Endometrial microvascular endothelial cells (primary cell): ENCODE measurements around the gene INA. TPM values are rescaled to one million over a fixed set of nuclear protein-coding genes. Genes with fewer than 3 reads are reported as not detected.

ENCODE experiments used
- in situ Hi-C: cut with HindIII; loops from 2 replicates; pipeline ENCODE4 v1.10.0; 2017; ENCODE audit warnings: low sequenced_read_pairs, low pct_unique_long_range_greater_than_20kb; ENCODE audit errors: inconsistent ontology term
- total RNA-seq: library from RNA; depleted of rRNA; stranded (reverse); fragments of >200 nt; gene quantifications from one replicate; pipeline ENCODE4 v1.2.3, GENCODE V29; 2015; ENCODE audit errors: inconsistent ontology term

Gene INA
- total RNA-seq, 1 donor from 2014 or later, result 0.46 TPM

GRCh38 chr10:103262229-103262628 lies 14.7 kb upstream of the INA start:
- in situ Hi-C loops, result no loop called here

DNA sequence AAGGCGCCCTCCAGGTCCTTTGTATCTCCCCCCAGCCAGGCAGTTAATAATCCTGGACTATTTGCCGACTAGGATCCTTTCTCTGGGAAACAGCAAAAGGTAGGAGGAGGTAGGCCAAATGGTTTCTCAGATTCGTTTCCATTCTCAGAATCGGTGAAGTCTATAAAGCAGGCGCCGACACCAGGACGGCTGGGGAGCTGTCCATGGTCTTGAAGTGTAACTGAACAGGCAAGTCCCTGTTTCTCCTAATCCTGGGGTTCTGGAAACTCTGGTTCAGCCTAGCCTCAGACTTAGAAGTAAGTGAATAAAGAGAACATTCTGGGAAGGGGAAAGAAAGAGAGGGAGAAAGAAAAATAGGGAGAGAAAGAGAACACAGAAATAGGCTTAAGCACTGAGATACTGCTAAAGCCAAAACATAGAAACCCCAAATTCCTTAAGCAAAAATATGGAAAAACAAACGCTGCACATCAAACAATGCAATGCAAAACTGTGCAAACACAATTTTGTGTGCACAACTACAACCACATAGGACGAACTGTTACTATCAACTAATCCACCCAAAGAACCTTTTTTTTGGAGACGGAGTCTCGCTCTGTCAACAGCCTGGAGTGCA lies 11.1 kb upstream of the INA start:
- in situ Hi-C loops, result no loop called here

DNA sequence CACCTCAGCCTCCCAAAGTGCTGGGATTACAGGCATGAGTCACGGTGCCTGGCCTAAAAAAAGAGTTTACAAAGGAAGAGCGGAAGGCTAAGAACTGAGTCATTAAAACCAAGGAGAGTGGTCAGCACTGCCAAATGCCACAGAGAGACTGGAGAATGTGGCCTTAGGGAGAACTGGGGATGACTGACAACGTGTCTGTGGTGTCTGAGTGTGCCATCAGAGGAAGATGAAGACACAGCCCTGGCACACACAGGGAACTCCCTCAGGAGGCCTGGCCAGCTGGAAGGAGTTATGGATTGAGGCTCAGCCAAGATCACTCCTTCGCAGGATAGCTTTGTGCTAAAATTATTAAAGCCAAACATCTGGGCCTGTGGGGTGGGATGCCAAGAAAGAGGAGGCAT lies 3.9 kb upstream of the INA start:
- in situ Hi-C loops, result no loop called here

DNA sequence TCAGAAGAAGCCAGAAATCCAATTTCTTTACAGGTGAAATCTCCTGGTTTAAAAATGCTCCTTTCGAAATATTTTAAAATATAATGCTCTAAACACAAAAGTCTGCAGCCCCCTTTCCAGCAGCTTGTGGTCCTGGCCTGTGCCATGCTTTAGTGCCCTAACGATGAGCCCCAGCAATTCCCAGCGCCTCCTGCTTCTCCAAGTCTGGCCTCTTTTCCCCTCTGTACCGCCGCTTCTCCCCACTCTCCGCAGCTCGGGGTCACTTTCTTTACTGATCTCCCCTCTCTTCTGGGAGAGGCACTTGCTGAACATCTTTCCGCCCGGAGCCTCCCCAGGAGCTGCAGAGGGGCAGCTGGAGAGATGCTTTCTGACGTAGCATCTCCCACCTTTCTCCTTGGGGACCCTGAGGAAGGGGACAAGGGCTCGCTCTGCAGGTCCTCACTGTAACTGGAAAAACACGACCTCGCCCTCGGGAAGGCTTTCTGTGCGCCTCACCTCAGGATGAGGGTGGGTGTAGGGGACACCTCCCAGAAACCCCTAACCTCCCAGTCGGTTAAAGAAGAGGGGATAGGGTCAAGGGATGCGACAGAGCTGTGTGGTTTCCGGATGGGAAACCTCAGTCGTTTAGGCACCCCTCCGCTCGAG lies 565 bp upstream of the INA start:
- in situ Hi-C loops, result no loop called here

- in situ Hi-C loops, result no loop called here
Measured at GRCh38 chr10:103277713-103278536, 987 bp downstream of the INA start.

GRCh38 chr10:103278537-103278823 lies 1.5 kb downstream of the INA start:
- in situ Hi-C loops, result no loop called here

- in situ Hi-C loops, result no loop called here
Measured at GRCh38 chr10:103278862-103279298, 1.9 kb downstream of the INA start.

DNA sequence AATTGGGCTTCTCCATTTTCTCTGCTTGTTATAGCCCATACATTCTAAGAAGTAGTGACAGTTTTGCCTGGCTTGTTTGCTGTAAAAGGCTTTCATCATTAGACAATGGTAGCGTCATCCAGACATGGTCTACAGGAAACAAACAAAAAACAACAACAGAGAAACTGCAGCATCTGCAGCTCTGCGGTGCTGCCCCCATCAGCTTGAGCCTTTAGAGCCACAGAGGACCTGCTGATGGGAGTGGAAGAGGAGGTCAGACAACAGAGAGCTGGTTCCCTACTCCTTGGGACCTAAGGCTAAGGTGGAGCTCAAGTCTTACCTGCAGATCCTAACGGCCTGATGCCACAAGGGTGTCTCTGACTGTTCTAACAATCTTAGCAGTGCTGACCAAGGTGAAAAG lies 3.1 kb downstream of the INA start:
- in situ Hi-C loops, result no loop called here

DNA sequence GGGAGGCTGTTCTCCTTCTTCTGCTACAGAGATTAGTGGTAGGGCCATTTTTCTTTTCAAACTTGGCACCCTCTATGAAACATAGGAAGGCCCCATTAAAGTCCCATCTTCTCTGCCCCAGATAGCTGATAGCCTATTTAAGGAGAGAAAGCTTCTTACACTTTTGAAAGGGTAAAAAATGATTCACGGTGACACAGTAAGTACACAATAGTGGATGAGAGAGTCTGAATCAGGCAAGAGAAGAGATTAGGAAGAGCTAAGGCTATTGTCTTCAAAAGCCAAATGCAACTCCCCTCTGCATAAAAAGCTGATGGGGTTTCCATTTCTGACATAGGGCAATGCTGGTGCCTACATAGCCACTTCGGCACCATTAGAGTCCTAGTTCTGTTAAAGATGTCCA lies 3.6 kb downstream of the INA start:
- in situ Hi-C loops, result no loop called here

GRCh38 chr10:103281753-103282152 lies 4.8 kb downstream of the INA start:
- in situ Hi-C loops, result no loop called here

DNA sequence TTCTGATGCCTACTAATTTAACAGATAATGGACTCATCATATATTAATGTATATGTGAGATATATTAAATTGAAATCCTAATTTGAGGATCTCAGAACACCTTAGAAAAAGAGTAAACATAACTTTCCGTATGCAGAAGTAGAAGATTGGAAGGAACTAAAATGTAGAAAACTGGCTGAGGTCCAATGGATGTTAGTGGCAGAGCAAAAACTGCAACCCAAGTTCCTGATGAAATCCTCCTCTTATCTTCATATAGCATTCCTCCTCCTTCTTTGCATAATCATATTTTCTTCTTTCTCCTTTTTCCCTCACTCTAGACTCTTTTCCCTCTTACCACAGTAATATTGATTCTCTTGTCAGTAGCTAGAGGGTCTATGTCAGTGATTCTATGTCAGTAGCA lies 6.0 kb downstream of the INA start:
- in situ Hi-C loops, result no loop called here

DNA sequence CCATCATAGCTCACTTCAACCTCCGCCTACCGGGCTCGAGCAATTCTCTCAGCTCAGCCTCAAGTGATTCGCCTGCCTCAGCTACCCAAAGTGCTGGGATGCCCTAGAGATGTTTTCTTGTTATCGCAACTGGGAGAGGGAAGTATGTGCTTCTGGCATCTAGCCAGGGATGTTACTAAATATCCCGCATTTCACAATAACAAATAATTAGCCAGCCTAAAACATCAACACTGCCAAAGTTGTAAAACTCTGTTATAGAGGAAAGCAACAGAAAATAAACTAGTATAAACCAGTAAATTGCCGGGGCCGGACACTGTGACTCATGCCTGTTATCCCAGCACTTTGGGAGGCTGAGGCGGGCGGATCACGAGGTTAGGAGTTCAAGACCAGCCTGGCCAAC lies 7.2 kb downstream of the INA start:
- in situ Hi-C loops, result no loop called here

- in situ Hi-C loops, result no loop called here
Measured at GRCh38 chr10:103287992-103288391, 11.1 kb downstream of the INA start.

DNA sequence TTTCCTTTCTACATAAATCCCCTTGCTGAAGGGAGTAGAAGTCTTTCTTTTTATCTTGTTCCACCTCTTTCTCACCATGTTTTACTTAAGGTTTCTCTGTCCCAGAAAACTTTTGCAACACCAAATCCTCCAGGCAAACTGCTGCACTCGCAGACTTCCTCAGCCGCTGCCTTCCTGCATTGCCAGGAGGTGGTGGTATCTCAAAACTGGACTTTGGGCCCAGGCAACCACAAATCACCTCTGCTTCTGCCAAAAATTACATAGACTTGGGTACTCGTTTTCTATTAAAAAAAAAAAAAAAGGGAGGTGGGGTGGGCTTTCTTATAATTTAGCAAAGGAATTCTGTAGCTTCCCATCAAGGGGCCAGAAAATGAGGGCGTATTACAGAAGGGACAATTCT lies 14.7 kb downstream of the INA start:
- in situ Hi-C loops, result no loop called here

- in situ Hi-C loops, result no loop called here
Measured at GRCh38 chr10:103295374-103296015, 18.6 kb downstream of the INA start.

GRCh38 chr10:103307594-103307993 lies 30.7 kb downstream of the INA start:
- in situ Hi-C loops, result no loop called here

- in situ Hi-C loops, result no loop called here
Measured at GRCh38 chr10:103310197-103310596, 33.3 kb downstream of the INA start.

DNA sequence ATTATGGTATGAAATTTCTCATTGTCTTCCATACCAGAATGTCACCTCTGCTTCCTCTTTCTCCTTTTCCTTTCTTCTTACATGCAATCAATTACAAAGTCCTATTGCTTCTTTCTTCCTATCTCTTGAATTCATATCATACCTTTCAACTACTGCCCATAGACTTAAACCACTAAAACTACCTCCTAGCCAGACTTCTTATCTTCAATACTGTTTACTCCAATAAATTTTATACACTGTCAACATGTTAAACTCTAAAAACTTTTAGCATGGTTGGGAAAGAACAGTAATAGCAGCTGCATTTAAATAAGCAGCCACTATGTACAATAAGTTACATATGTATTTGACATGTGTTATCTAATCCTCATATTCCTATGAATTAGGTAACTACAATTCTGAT lies 39.1 kb downstream of the INA start:
- in situ Hi-C loops, result no loop called here

DNA sequence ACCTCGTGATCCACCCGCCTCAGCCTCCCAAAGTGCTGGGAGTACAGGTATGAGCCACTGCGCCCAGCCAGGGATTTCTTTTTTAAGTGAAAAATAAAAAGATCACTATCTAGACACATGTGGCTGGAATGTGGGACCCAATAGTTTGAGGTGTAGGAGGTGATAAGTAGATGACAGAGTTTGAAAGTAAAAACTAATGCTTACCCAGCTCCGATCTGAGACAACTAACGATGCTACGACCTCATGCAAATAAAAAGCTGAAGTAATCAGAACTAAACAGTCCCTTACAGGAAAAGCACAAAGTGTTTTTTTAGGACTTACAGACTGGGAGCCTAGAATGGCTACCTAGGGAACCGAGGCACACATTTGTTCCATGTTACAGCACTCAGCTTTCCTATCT lies 51.0 kb downstream of the INA start:
- in situ Hi-C loops, result no loop called here
